Measurements from ENCODE around the gene SCNN1A.

SCNN1A gene

GRCh38 chr12:6334359-6334758, 41.0 kb downstream of the SCNN1A start:
- DNase-seq (ENCODE audit: low read depth) = no peak

DNA sequence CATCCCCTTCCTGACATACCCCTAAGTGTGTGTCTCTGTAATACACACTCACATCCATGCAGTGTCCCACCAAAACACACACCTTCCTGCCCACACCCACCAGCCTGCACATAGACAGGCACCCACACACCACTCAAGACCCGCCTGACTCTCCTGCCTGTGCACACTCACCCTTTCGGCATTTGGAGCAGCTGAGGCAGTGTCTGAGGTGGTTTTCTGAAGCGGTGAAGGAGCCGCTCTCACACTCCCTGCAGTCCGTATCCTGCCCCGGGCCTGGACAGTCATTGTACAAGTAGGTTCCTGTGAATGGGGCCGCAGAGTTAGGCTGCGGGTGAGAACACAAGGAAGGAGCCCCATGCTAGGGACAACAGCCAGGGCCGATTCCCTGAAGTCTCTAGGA, 41.8 kb downstream of the SCNN1A start:
- DNase-seq (ENCODE audit: low read depth) = no peak

GRCh38 chr12:6333029-6333428, 42.3 kb downstream of the SCNN1A start:
- DNase-seq (ENCODE audit: low read depth) = no peak

GRCh38 chr12:6332459-6332858, 42.9 kb downstream of the SCNN1A start:
- DNase-seq (ENCODE audit: low read depth) = no peak

DNA sequence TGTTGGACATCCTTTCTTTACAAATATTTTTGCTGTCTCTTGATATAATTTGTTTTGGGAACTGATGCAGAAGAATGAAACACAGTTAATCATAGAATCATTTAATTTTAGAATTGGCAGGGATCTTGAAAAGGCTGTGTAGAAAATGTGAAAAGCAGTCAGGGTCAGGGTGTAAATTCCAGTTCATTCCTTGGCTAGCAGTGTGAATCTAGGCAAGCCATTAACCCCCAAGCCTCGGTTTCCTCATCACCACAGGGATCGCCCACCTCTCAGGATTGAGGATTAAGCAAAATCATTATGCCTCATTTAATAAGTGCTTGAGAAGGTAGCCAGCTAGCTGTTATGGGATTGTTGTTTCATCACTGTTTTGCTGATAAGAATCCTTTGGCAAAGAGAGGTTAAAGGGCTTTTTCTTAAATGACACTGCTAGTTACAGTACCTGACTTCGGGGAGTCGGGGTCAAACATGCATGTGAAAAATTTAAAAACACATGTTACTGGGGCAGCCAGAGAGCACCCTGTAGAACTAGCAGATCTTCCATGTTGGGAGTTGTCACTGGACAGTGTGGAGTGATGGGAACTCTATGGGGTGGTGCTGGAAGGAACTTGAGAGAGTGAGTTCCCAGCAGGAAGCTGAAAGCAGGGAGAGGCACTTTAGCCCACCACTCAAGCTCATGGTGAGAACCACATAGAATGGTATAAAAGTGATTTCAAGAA, 44.2 kb downstream of the SCNN1A start:
- DNase-seq (ENCODE audit: low read depth) = no peak

GRCh38 chr12:6330192-6330591, 45.2 kb downstream of the SCNN1A start:
- no peak for DNase-seq (ENCODE audit: low read depth)

- DNase-seq (ENCODE audit: low read depth) = no peak
Measured at GRCh38 chr12:6329703-6330064, 45.7 kb downstream of the SCNN1A start.

DNA sequence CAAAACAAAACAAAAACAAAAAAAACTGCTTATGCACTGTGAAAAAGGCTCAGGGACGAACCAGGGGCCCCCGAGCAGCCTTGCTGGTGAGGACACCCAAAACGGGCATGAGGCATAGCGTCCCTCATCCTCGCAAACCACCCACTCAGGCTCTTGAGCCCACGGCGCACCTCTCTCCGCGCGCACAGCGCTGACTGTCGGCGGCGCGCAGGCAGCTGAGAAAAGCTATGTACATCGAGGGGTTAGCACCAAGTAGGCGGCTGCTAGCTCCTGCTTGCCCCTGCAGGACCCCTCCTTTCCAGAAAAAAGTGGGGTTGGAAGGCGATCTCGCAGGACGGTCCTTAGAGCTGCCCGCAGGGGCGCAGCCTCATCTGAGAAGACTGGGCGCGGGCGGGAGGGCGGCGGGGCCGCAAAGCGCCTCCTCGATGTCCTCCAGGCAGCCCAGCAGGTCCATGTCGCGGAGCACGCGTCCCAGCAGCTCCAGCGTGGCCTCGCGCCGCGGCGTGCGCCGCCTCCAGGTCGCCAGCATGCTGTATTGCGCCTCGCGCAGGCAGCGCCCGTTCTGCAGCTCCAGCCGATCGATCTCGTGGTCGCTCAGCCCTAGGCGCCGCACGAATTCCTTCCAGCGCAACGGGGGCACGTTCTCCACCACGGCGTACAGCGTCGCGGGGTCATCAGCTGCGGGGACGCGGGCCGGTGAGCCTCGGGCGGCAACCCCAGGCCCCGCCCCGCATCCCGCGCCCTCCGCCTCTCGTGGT, 46.2 kb downstream of the SCNN1A start:
- DNase-seq (ENCODE audit: low read depth) = no peak

- no peak for DNase-seq (ENCODE audit: low read depth)
Measured at GRCh38 chr12:6328045-6328779, 47.2 kb downstream of the SCNN1A start.

DNA sequence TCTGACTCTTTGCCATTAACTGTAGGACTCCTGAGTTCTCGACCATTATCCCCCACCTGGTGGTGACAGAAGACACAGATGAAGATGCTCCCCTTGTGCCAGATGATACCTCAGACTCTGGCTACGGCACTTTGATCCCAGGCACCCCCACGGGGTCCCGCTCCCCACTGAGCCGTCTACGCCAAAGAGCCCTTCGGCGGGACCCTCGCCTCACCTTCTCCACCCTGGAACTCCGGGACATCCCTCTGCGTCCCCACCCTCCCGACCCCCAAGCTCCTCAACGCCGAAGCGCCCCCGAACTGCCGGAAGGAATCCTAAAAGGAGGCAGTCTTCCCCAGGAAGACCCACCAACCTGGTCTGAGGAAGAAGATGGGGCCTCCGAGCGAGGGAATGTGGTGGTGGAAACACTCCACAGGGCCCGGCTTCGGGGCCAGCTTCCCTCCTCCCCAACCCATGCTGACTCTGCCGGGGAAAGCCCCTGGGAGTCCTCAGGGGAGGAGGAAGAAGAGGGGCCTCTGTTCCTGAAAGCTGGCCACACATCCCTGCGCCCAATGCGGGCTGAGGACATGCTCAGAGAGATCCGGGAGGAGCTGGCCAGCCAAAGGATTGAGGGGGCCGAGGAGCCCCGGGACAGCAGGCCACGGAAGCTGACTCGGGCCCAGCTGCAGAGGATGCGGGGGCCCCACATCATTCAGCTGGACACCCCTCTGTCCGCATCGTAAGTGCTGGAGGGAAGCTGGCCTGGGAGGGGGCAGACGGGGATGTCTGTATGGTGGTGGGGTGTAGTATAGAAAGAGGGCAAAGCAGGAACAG, 47.9 kb downstream of the SCNN1A start:
- DNase-seq (ENCODE audit: low read depth) = no peak

DNA sequence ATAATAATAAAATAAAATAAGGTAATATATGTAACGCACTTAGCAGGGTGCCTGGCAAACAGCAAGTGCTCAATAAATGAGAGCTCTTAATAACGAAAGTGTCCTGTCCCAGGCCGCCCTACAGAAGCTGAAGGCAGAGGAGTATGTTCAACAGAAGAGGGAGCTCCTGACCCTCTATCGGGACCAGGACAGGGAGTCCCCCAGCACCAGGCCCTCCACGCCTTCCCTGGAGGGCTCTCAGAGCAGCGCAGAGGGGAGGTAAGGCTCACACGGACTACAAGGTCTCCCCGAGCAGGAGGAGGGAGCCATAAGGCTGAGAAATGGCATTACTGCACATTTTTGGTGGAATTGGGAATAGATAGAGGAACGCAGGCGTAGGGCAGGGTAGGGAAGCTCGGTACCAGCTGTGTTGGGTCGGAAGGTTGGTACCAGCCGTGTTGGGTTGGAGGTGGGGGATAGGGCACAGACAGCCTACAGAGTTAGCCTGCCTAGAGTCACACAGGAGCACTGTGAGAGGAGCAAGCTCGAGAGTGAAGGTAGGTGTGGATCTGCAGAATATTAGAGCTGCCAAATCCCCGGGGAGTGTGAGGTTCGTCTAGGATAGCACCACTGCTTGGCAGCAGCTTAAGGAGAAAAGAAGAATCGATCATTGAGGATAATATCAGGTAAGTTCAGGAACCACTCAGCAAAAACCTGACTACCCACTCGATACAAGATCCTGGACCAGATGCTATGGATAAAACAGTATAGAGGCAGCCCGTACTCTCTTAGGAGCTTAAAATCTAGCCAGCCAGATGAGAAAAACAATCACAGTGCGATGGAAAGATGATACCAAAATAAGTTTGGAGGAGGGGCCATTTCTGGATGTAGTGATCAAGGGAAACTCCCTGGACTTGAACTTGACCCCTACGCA, 48.8 kb downstream of the SCNN1A start:
- DNase-seq (ENCODE audit: low read depth) = no peak

DNA sequence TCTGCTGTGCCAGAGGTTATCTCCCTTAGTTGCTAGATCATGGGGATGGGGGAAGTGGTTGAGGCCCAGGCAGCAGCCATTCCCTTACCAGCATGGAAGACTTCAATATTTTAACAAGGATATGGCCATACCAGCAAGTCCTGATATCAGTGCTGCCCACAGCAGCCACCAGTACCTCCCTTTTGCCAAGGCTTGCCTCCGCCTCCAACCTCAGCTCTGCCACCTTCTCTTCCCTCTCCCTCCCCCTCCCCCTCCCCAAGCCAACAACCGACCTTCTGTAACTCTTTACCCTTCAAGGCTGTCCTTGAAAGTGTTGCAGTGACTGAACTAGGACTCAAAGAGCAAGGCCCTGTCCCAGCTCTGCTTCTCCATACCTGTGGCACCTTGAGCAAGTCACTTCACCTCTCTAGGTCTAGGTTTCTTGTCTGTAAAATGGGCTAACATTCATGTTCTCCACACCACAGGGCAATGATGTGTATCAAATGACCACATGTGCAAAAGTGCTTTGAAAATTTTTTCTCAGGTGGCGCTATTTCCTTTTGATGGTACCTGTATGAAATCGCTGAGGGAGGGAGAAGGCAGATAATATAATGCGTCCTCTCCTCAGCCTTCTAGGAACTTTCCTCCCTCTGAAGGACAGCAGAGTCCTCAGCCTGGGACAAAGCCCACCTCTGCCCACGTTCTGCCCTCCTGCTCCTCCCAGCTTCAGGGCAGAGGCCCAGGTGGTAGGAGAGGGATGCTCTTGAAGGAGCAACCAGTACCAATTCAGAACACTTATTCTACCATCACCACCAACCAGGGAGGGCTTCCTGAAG, 50.2 kb downstream of the SCNN1A start:
- DNase-seq (ENCODE audit: low read depth) = no peak

DNA sequence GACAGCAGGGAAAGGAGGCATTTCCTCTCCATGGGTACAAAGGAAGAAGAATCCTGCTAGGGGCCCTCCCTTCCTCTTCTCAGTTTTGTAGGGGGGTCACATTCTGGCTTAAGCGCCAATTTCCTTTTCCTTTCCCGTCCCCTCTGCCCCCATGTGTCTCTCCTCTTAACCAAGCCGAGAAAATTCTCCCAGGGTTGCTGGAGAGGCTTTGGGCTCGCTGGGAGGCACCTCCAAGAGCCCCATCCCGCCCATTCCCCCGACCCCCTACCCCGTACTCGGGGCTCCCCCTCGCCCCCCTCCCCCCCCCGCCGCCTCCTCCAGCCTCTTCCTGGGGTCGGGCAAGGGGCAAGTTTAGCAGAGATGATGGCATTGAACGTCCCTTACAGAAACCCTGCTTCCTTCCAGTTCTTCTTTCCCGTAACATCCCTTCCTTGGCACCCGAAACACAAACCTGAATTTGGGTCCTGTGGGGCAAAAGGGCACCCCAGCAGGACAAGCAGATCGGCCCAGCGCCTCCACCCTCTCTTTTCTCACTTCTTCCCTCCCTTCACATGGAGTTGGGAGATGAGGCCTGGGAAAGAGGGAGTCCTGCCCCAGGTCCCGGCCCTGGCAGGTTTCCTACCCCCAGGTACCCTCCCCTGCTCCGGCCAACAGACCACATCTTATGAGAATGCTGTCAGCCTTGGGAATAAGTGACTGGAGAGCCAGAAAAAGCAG, 51.2 kb downstream of the SCNN1A start:
- no peak for DNase-seq (ENCODE audit: low read depth)

- DNase-seq (ENCODE audit: low read depth) = no peak
Measured at GRCh38 chr12:6323340-6323994, 51.9 kb downstream of the SCNN1A start.

DNA sequence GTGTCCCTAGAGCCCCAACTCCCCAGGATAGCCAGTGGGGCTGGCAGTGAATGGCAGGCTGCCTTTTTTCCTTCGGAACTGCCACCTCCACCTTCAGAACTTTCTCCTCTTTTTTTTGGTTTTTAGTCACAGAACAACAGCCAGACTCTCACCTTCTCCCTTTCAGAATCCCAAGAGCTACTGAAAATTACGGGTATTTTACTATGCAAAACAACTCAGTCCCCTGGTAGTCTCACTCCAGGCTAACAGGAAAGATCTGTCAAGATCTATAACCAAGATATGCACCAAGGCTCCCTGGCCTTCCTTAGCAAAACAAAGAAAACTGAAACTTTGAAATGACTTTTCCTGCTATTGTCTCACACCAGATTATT, 52.4 kb downstream of the SCNN1A start:
- DNase-seq (ENCODE audit: low read depth) = no peak

DNA sequence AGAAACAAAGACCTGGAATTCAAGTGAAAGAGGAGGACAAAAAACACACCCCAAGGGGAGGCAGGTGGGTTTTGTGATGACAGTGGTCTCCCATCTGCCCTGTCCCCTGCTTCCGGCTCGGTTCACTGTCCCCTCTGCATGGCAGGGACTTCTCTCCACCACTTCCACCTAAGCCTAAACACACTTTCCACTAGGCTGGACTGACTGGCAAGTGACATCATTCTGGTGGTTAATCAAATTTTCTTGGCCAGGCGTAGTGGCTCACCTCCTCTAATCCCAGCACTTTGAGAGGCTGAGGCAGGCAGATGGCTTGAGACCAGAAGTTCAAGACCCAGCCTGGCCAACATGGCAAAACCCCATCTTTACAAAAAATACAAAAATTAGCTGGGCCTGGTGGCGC, 53.0 kb downstream of the SCNN1A start:
- no peak for DNase-seq (ENCODE audit: low read depth)

DNA sequence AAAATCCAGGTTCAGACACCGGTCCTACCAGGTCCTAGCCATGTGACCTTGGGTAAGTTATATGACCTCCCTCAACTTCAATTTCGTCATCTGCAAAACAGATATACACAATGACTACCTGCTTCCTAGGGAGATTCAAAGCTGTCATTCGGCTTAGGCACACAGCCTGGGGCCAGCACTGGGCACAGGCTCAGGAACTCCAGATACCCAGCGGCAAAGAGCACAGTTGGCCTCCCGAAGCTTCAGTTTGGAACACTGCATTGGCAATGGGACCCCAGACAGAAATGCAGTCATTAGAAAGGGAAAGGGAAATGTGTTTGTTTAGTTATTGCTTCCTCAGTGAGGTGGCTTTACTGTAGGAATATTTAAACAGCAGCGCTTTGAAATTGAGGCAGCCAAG, 53.5 kb downstream of the SCNN1A start:
- no peak for DNase-seq (ENCODE audit: low read depth)

DNA sequence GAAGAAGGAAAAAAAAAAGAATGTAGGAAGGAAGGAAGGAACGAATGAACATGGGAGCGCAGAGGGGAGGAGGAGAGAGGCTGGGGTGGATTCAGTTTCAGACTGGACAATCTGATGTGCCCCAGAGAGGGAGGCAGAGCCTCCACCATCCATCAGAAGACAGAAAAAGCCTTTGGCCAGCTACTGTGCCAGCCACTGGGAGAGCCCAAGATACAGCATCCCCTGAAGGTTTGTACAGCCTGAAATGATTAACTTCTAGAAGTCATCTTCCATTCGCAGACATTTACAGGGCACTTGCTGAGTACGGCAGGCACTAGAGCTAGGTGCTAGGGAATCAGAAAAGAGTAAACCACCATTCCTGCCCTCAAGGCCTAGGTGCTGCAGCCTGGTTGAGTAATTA, 55.9 kb downstream of the SCNN1A start:
- no peak for DNase-seq (ENCODE audit: low read depth)

- DNase-seq (ENCODE audit: low read depth) = no peak
Measured at GRCh38 chr12:6318440-6318879, 56.9 kb downstream of the SCNN1A start.
